GM13977 (cell line): ENCODE results near the gene AFG3L2.

Experiments used
- DNase-seq: peaks from one replicate; pipeline ENCODE4 v3.0.0; 2012; ENCODE audit warnings: low spot score
- in situ Hi-C: fragments of 300-500 bp; cut with MboI; formaldehyde crosslinking; loops from one replicate; pipeline ENCODE4 v1.12.0; 2022; ENCODE audit warnings: low sequenced_read_pairs, low pct_unique_long_range_greater_than_20kb, mixed read lengths, inconsistent platforms; ENCODE audit not compliant: unreplicated experiment
- TF ChIP-seq, protein P1 (sequence below): IDR thresholded peaks from 2 replicates; pipeline ENCODE4 v1.5.1; 2012; ENCODE audit warnings: mild to moderate bottlenecking, control low read depth; ENCODE audit not compliant: insufficient read depth; ENCODE audit errors: extremely low read depth, missing control alignments

The AFG3L2 gene

DNA sequence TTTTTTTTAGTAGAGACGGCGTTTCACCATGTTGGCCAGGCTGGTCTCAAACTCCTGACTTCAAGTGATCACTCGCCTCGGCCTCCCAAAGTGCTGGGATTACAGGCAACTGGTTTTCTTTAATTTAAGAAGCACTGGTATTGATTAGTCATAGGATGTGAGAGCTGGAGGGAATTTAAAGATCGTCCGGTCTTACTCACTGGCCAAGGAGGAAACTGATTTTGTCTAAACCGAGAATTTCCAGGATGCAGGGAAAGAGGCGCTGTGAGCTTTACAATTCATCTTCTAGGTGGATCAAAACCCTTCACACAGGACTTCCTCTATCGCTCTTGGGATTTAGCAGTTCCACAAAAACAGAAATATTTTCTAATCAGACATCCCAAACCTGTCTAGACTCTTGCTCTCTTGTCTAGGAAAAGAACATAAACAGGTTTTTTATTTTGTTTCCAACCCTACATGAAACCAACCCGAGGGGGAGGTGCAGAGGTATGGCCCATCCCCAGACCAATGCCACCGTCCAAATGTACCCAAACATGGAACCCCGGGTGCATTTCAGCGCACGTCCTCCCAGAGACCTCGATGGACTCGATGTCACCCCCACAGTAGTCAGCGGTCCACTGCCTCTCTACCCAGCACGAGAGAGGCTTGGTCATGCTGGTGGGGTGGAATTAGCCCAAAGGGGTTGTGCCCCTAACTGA lies 81.5 kb downstream of the AFG3L2 start:
- in situ Hi-C loops = no loop called here
- DNase-seq = no peak
- TF ChIP-seq, protein P1, sequence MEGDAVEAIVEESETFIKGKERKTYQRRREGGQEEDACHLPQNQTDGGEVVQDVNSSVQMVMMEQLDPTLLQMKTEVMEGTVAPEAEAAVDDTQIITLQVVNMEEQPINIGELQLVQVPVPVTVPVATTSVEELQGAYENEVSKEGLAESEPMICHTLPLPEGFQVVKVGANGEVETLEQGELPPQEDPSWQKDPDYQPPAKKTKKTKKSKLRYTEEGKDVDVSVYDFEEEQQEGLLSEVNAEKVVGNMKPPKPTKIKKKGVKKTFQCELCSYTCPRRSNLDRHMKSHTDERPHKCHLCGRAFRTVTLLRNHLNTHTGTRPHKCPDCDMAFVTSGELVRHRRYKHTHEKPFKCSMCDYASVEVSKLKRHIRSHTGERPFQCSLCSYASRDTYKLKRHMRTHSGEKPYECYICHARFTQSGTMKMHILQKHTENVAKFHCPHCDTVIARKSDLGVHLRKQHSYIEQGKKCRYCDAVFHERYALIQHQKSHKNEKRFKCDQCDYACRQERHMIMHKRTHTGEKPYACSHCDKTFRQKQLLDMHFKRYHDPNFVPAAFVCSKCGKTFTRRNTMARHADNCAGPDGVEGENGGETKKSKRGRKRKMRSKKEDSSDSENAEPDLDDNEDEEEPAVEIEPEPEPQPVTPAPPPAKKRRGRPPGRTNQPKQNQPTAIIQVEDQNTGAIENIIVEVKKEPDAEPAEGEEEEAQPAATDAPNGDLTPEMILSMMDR = no peak

DNA sequence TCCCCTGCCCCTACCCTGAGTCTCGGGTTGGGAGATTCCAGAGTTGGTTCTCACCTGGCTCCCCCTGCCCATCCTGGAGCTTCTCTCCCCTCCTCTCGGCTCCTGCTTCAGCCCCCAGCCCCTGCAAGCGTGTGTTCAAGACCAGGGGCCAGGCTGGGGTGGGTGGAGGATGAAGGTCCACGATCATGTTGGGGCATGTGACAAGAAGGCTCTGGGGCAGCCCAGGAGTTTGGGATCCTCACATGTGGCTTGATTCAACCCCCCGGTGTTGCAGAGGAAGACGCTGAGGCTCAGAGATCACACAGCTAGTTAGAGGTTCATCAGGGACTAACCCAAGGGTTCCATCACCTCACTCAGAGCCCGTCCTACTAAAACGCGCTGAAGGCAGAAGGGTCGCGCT lies 83.2 kb downstream of the AFG3L2 start:
- in situ Hi-C loops = no loop called here
- TF ChIP-seq, protein P1 = no peak

GRCh38 chr18:12291690-12292089 lies 85.3 kb downstream of the AFG3L2 start:
- in situ Hi-C loops = no loop called here
- TF ChIP-seq, protein P1 = no peak
- no peak for DNase-seq

More for the DNA sequence above, 83.2 kb downstream of the AFG3L2 start:
- no peak for DNase-seq

DNA sequence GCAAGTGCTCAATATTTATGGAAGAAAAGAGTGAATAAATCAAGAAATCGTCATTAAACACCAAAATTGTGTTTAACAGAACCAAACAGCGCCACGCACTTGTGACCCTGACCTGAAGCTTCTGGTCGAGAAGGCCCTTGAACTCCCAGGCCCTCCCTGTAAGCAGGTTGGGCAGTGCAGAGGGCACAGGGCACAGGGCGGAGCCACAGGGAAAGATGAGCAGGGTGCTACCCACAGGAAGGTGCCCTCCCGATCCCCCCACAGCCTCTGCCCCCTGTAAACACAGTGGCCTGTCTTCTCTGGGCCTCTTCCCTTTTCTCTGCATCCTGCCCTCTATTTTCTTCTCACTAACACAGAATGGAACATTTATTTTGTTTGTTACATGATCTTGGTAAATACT lies 85.9 kb downstream of the AFG3L2 start:
- in situ Hi-C loops = no loop called here
- DNase-seq = no peak

DNA sequence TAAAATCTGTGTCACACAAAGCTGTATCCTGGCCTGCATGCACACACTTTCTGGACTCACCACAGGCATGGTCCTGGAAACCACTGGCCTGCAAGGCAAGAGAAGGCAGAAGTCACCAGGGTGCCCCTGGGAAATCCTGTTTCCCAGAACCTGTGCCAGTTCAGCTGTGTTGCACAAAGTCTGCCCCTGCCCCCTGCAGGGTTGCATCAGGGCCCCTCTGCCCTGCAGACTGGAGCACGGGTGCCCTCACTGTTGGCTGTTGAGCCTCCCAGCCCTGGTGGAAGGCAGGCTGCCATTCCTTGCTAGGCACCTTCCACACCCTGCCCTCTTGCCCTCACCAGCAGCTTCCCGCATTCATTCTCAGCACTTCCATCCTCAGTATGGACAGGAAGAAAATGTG lies 86.9 kb downstream of the AFG3L2 start:
- in situ Hi-C loops = no loop called here
- TF ChIP-seq, protein P1 = no peak
- no peak for DNase-seq

More for the DNA sequence above, 85.9 kb downstream of the AFG3L2 start:
- TF ChIP-seq, protein P1 = no peak

GRCh38 chr18:12288403-12288755 lies 88.6 kb downstream of the AFG3L2 start:
- in situ Hi-C loops = no loop called here
- DNase-seq = no peak
- TF ChIP-seq, protein P1 = no peak
